Neural cell (in vitro differentiated cells): ENCODE measurements around the gene HNRNPAB.

Experiments used
- CTCF ChIP-seq: fragments of 450-650 bp; IDR thresholded peaks from 2 replicates; pipeline ENCODE4 v1.5.1; 2014; ENCODE audit warnings: antibody characterized with exemption, mild to moderate bottlenecking, moderate library complexity; ENCODE audit not compliant: poor library complexity, severe bottlenecking
- EP300 ChIP-seq: fragments of 450-650 bp; conservative IDR thresholded peaks from 2 replicates; pipeline ENCODE4 v1.6.1; 2014; ENCODE audit warnings: antibody characterized with exemption, mild to moderate bottlenecking, moderate library complexity; ENCODE audit not compliant: poor library complexity, severe bottlenecking
- EZH2 ChIP-seq: fragments of 200-600, 300-800 bp; shearing (Covaris generic), sonication (generic); IDR thresholded peaks from 2 replicates; pipeline ENCODE4 v1.6.1; 2014; ENCODE audit warnings: antibody characterized with exemption, low read length, borderline replicate concordance, mild to moderate bottlenecking; ENCODE audit not compliant: insufficient read depth, poor library complexity, severe bottlenecking
- MXI1 ChIP-seq: fragments of 450-650 bp; conservative IDR thresholded peaks from 2 replicates; pipeline ENCODE4 v1.6.1; 2014; ENCODE audit warnings: antibody characterized with exemption, mild to moderate bottlenecking; ENCODE audit not compliant: poor library complexity, severe bottlenecking
- POLR2AphosphoS5 ChIP-seq: IDR thresholded peaks from 2 replicates; pipeline ENCODE4 v1.6.1; 2012
- RAD21 ChIP-seq: fragments of 450-650 bp; conservative IDR thresholded peaks from 2 replicates; pipeline ENCODE4 v1.6.1; 2014; ENCODE audit warnings: antibody characterized with exemption, mild to moderate bottlenecking, moderate library complexity
- SMC3 ChIP-seq: fragments of 450-650 bp; conservative IDR thresholded peaks from 2 replicates; pipeline ENCODE4 v1.6.1; 2014; ENCODE audit warnings: antibody characterized with exemption, mild to moderate bottlenecking, moderate library complexity; ENCODE audit not compliant: poor library complexity
- TAF1 ChIP-seq: IDR thresholded peaks from 2 replicates; pipeline ENCODE4 v1.6.1; 2012; ENCODE audit warnings: low read depth
- TF ChIP-seq, protein P1 (sequence below): IDR thresholded peaks from 2 replicates; pipeline ENCODE4 v1.6.1; 2012; ENCODE audit warnings: borderline replicate concordance

DNA sequence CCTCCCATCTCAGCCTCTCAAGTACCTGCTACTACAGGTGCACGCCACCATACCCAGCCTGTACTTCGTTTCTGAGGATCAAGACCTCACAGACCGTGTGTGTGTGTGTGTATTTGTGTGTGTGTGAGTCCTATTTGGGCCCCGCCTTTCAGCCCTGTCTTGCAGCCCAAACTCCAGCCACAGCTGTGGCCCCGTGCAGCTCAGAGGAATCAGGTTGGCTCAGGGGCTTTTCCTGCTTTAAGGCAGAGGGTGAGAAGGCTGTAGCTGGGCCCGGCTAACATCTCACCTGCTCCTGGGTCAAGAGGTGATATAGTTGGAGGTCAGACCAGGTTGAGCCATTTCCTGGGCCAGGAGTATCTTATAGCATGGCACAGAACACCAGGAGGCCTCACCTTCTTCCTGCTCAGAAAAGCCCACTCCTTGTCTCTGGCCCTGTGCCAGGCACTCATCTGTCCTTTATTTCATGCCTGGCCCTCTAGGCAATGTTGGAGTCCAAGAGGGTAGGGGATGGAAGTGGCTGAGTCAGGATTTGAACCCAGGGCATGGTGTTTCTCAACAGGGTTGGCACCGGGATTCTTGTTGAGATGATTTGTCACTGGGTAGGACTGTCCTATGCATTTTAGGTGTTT lies 29.9 kb downstream of the HNRNPAB start:
- TF ChIP-seq EZH2 (no peak), EP300 (no peak), CTCF (no peak), MXI1 (no peak), SMC3 (no peak), RAD21 (no peak), POLR2AphosphoS5 (no peak), TAF1 (no peak)
- TF ChIP-seq, protein P1, sequence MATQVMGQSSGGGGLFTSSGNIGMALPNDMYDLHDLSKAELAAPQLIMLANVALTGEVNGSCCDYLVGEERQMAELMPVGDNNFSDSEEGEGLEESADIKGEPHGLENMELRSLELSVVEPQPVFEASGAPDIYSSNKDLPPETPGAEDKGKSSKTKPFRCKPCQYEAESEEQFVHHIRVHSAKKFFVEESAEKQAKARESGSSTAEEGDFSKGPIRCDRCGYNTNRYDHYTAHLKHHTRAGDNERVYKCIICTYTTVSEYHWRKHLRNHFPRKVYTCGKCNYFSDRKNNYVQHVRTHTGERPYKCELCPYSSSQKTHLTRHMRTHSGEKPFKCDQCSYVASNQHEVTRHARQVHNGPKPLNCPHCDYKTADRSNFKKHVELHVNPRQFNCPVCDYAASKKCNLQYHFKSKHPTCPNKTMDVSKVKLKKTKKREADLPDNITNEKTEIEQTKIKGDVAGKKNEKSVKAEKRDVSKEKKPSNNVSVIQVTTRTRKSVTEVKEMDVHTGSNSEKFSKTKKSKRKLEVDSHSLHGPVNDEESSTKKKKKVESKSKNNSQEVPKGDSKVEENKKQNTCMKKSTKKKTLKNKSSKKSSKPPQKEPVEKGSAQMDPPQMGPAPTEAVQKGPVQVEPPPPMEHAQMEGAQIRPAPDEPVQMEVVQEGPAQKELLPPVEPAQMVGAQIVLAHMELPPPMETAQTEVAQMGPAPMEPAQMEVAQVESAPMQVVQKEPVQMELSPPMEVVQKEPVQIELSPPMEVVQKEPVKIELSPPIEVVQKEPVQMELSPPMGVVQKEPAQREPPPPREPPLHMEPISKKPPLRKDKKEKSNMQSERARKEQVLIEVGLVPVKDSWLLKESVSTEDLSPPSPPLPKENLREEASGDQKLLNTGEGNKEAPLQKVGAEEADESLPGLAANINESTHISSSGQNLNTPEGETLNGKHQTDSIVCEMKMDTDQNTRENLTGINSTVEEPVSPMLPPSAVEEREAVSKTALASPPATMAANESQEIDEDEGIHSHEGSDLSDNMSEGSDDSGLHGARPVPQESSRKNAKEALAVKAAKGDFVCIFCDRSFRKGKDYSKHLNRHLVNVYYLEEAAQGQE = no peak
